Cardiac muscle cell (in vitro differentiated cells and primary cell): ENCODE data around the gene EPB41L5. TPM values are rescaled to one million over a fixed set of nuclear protein-coding genes. Genes with fewer than 3 reads are reported as not detected.

Experiments used
- DNase-seq, 2 donors: peaks; one replicate each; pipeline versions ENCODE4 v3.0.0 to v3.0.0-alpha.2; 2010 to 2017; ENCODE audit warnings: low read depth in 1 of 2, low spot score in 1 of 2
- H3K27ac ChIP-seq: fragments of 200-600 bp; sonication (generic); 2 replicates; pipeline ENCODE4 v1.5.1; 2016
- H3K27me3 ChIP-seq: fragments of 200-600 bp; sonication (generic); 2 replicates; pipeline ENCODE4 v1.6.0; 2016; ENCODE audit warnings: control low read depth
- H3K36me3 ChIP-seq: fragments of 200-600 bp; sonication (generic); 2 replicates; pipeline ENCODE4 v1.5.1; 2016; ENCODE audit warnings: control low read depth
- H3K4me1 ChIP-seq: fragments of 200-600 bp; sonication (generic); 2 replicates; pipeline ENCODE4 v1.8.1; 2017; ENCODE audit warnings: low read depth, mild to moderate bottlenecking, mixed run types
- H3K4me3 ChIP-seq: fragments of 200-600 bp; sonication (generic); 2 replicates; pipeline ENCODE4 v1.5.1; 2016; ENCODE audit warnings: mild to moderate bottlenecking
- H3K9me3 ChIP-seq: fragments of 200-600 bp; sonication (generic); 2 replicates; pipeline ENCODE4 v1.5.1; 2017; ENCODE audit warnings: low read depth, mild to moderate bottlenecking, control low read depth
- polyA plus RNA-seq: library from polyadenylated mRNA; unstranded; fragments of >200 nt; fragmentation: Nextera tagmentation; extraction: Ambion mirVana; gene quantifications from 2 replicates; pipeline ENCODE4 v1.2.1, GENCODE V29; 2016
- total RNA-seq: library from RNA; depleted of rRNA; stranded (reverse); fragments of >200 nt; gene quantifications from 2 replicates; pipeline ENCODE4 v1.2.3, GENCODE V29; 2016
- TF ChIP-seq, protein P1 (sequence below): IDR thresholded peaks from 2 replicates; pipeline ENCODE4 v1.5.1; 2012; ENCODE audit warnings: low read depth, mild to moderate bottlenecking, low read length

EPB41L5 gene
- total and polyA plus RNA-seq, 2 experiments from 2014 or later: 14.9 to 24.6 TPM

DNA sequence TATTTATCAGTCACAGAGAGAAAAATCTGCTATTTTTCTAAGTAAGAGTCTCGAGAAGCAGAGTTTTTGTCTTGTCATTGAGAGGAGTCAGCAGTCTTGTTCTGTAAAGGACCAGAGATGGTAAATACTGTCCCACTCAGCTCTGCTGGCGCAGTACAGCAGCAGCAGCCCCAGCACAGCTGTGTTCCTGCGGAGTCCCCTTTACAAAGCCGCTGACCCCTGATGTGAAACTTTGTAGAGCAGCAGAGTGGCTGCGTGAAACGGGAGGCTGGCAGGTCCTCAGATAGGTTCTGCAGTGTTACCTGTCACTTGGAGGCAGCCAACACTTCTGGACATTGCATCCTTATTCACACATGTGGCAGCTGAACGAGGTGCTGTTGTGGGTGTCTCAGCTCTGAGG lies 165.1 kb downstream of the EPB41L5 start:
- H3K9me3 ChIP-seq: no peaks in the 10 kb centered on the region
- TF ChIP-seq, protein P1, sequence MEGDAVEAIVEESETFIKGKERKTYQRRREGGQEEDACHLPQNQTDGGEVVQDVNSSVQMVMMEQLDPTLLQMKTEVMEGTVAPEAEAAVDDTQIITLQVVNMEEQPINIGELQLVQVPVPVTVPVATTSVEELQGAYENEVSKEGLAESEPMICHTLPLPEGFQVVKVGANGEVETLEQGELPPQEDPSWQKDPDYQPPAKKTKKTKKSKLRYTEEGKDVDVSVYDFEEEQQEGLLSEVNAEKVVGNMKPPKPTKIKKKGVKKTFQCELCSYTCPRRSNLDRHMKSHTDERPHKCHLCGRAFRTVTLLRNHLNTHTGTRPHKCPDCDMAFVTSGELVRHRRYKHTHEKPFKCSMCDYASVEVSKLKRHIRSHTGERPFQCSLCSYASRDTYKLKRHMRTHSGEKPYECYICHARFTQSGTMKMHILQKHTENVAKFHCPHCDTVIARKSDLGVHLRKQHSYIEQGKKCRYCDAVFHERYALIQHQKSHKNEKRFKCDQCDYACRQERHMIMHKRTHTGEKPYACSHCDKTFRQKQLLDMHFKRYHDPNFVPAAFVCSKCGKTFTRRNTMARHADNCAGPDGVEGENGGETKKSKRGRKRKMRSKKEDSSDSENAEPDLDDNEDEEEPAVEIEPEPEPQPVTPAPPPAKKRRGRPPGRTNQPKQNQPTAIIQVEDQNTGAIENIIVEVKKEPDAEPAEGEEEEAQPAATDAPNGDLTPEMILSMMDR: no peak
- DNase-seq: no peak

GRCh38 chr2:120179396-120179795 lies 166.5 kb downstream of the EPB41L5 start:
- H3K36me3 ChIP-seq: peaks cover 7% of the 10 kb centered on the region
- no peak for DNase-seq
- no peak overlapping the region for H3K4me3 ChIP-seq
- TF ChIP-seq, protein P1: no peak
- H3K27me3 ChIP-seq: no peaks in the 10 kb centered on the region
- H3K4me1 ChIP-seq: peaks cover 14% of the 10 kb centered on the region
- no peak overlapping the region for H3K27ac ChIP-seq
- no peaks in the 10 kb centered on the region for H3K9me3 ChIP-seq

More for the DNA sequence above, 165.1 kb downstream of the EPB41L5 start:
- Histone ChIP-seq H3K36me3 (peaks cover 7% of the 10 kb centered on the region), H3K27ac (no peak overlapping the region), H3K4me1 (peaks cover 14% of the 10 kb centered on the region), H3K4me3 (no peak overlapping the region), H3K27me3 (no peaks in the 10 kb centered on the region)

DNA sequence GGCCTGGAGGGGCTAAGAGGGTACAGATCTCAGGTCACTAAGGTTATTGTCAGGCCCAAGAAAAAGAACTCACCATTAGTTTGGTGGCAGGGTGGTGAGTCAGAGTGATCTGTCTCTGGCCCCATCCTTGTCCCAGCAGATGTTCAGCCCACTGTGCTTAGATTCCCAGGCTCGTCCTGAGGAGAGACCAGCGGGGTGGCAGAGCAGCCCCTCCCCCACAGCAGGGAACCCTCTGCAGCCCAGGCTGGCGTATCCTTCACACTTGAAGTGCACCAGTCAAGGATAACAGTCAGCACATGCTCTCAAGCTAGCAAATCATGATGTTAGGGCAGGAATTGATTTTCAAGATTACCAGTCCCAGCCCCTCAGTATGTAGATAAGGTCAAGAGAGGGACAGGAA lies 167.2 kb downstream of the EPB41L5 start:
- Histone ChIP-seq H3K27me3 (no peaks in the 10 kb centered on the region), H3K4me1 (peaks cover 14% of the 10 kb centered on the region), H3K27ac (no peak overlapping the region), H3K4me3 (no peak overlapping the region), H3K9me3 (no peaks in the 10 kb centered on the region), H3K36me3 (peaks cover 7% of the 10 kb centered on the region)
- TF ChIP-seq, protein P1: no peak
- DNase-seq: peak in 1 of 2 donors; percentile 13

- no peaks in the 10 kb centered on the region for H3K27me3 ChIP-seq
- peaks cover 14% of the 10 kb centered on the region for H3K4me1 ChIP-seq
- no peak overlapping the region for H3K27ac ChIP-seq
- TF ChIP-seq, protein P1: no peak
- DNase-seq: no peak
- H3K4me3 ChIP-seq: no peak overlapping the region
- H3K9me3 ChIP-seq: no peaks in the 10 kb centered on the region
- no peaks in the 10 kb centered on the region for H3K36me3 ChIP-seq
Observed at GRCh38 chr2:120182019-120182560, 169.2 kb downstream of the EPB41L5 start.

DNA sequence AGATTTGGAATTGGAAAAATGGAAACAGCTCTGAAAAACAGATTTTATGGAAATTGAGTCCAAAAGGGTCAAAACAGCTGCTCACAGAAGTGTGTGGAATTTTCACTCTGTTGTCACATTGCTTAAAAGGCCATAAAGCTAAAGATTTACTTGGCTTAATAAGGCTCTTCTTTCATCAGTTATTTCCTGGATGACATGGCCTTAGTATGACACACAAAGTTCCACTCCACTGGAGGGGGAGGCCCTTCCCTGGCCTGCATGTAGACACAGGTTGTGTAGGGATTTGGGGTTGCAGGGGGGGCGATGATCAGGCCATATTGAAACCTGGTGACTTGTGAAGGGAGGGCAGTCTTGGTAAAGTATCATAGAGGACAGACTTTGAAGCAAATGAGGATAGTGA lies 176.3 kb downstream of the EPB41L5 start:
- Histone ChIP-seq H3K27me3 (no peaks in the 10 kb centered on the region), H3K4me1 (no peaks in the 10 kb centered on the region), H3K36me3 (no peaks in the 10 kb centered on the region), H3K9me3 (no peaks in the 10 kb centered on the region), H3K4me3 (no peak overlapping the region), H3K27ac (no peak overlapping the region)
- DNase-seq: no peak
- TF ChIP-seq, protein P1: no peak
